ENCODE measurements around the gene TMEM179B.

Gene TMEM179B

GRCh38 chr11:62804310-62805075, 17.3 kb downstream of the TMEM179B start:
- no peak for TF ChIP-seq CTCF (IDR thresholded peaks at IDR 0.05; ENCODE audit: low read depth, low read length, missing control alignments)
- peak; percentile 29 for DNase-seq
- Histone ChIP-seq H3K36me3 (replicated peaks) (peaks cover 36% of the 10 kb centered on the region), H3K27me3 (replicated peaks) (no peaks in the 10 kb centered on the region), H3K4me3 (ENCODE audit: low read depth, low read length) (peak overlapping the region; percentile 75), H3K27ac (peak overlapping the region; percentile 50)
- in situ Hi-C loops (cut with HindIII; ENCODE audit: low pct_ligation_motif_present, low sequenced_read_pairs), result no loop called here

- DNase-seq, result peak; percentile 85
- Histone ChIP-seq H3K27me3 (replicated peaks) (no peaks in the 10 kb centered on the region), H3K27ac (peak within 1 kb of the TSS; percentile 50), H3K36me3 (replicated peaks) (peaks cover 28% of the 10 kb centered on the region), H3K4me3 (ENCODE audit: low read depth, low read length) (peak within 1 kb of the TSS; percentile 75)
- in situ Hi-C loops (cut with HindIII; ENCODE audit: low pct_ligation_motif_present, low sequenced_read_pairs), result no loop called here
- peak; percentile 39 for TF ChIP-seq CTCF (IDR thresholded peaks at IDR 0.05; ENCODE audit: low read depth, low read length, missing control alignments)
Observed at GRCh38 chr11:62805076-62805892, 18.1 kb downstream of the TMEM179B start, which contains the start of gene NXF1. TSS of gene NXF1 (minus strand) at chr11:62805440. CDS start at chr11:62805356, 84 bp downstream.

GRCh38 chr11:62805961-62806441, 18.8 kb downstream of the TMEM179B start:
- TF ChIP-seq CTCF (IDR thresholded peaks at IDR 0.05; ENCODE audit: low read depth, low read length, missing control alignments), result no peak
- DNase-seq, result no peak
- H3K36me3 ChIP-seq (replicated peaks), result peaks cover 23% of the 10 kb centered on the region
- H3K27me3 ChIP-seq (replicated peaks), result no peaks in the 10 kb centered on the region
- peak overlapping the region; percentile 75 for H3K4me3 ChIP-seq (ENCODE audit: low read depth, low read length)
- in situ Hi-C loops (cut with HindIII; ENCODE audit: low pct_ligation_motif_present, low sequenced_read_pairs), result no loop called here
- peak overlapping the region; percentile 18 for H3K27ac ChIP-seq

- H3K27ac ChIP-seq, result peak overlapping the region; percentile 18
- H3K36me3 ChIP-seq (replicated peaks), result peaks cover 16% of the 10 kb centered on the region
- H3K27me3 ChIP-seq (replicated peaks), result no peaks in the 10 kb centered on the region
- in situ Hi-C loops (cut with HindIII; ENCODE audit: low pct_ligation_motif_present, low sequenced_read_pairs), result no loop called here
- H3K4me3 ChIP-seq (ENCODE audit: low read depth, low read length), result no peak overlapping the region
- no peak for TF ChIP-seq CTCF (IDR thresholded peaks at IDR 0.05; ENCODE audit: low read depth, low read length, missing control alignments)
- no peak for DNase-seq
Observed at GRCh38 chr11:62806611-62807121, 19.5 kb downstream of the TMEM179B start.

GRCh38 chr11:62810748-62811147, 23.5 kb downstream of the TMEM179B start:
- TF ChIP-seq CTCF (IDR thresholded peaks at IDR 0.05; ENCODE audit: low read depth, low read length, missing control alignments), result no peak
- no peak for DNase-seq
- Histone ChIP-seq H3K27me3 (replicated peaks) (no peaks in the 10 kb centered on the region), H3K36me3 (replicated peaks) (peaks cover 12% of the 10 kb centered on the region), H3K4me3 (ENCODE audit: low read depth, low read length) (no peak overlapping the region), H3K27ac (no peak overlapping the region)
- in situ Hi-C loops (cut with HindIII; ENCODE audit: low pct_ligation_motif_present, low sequenced_read_pairs), result no loop called here
